Mesenchymal stem cell (in vitro differentiated cells and primary cell): ENCODE results near the gene ATG9A.

Experiments used
- DNase-seq: peaks from one replicate; pipeline ENCODE4 v3.0.0-alpha.2; 2013
- H2AFZ ChIP-seq: one replicate; pipeline ENCODE4 v1.6.1; 2013; ENCODE audit warnings: low read depth, mild to moderate bottlenecking, control low read depth, inconsistent platforms, low read length, moderate library complexity
- H2AK5ac ChIP-seq: 2 replicates; pipeline ENCODE4 v1.6.1; 2013; ENCODE audit warnings: low read length, moderate library complexity, mild to moderate bottlenecking, inconsistent platforms; ENCODE audit not compliant: severe bottlenecking
- H2BK120ac ChIP-seq: one replicate; pipeline ENCODE4 v1.6.1; 2013; ENCODE audit warnings: low read depth, mild to moderate bottlenecking, inconsistent platforms, low read length, moderate library complexity
- H2BK12ac ChIP-seq, 2 experiments: one replicate each; pipeline ENCODE4 v1.6.1; 2013; ENCODE audit warnings: inconsistent platforms in 2 of 2, low read length in 2 of 2, mild to moderate bottlenecking in 2 of 2, moderate library complexity in 2 of 2, control low read depth in 1 of 2
- H2BK15ac ChIP-seq: one replicate; pipeline ENCODE4 v1.6.1; 2013; ENCODE audit warnings: mild to moderate bottlenecking, low read depth, inconsistent platforms; ENCODE audit not compliant: poor library complexity, severe bottlenecking
- H2BK5ac ChIP-seq: 2 replicates; pipeline ENCODE4 v1.6.1; 2013; ENCODE audit warnings: low read depth, mild to moderate bottlenecking, low read length, control low read depth, inconsistent platforms; ENCODE audit not compliant: poor library complexity, severe bottlenecking
- H3K14ac ChIP-seq, 2 experiments: one replicate each; pipeline ENCODE4 v1.6.1; 2013; ENCODE audit warnings: inconsistent platforms in 2 of 2, low read length in 2 of 2, control low read depth in 1 of 2, mild to moderate bottlenecking in 1 of 2, moderate library complexity in 1 of 2
- H3K18ac ChIP-seq, 2 experiments: one replicate each; pipeline ENCODE4 v1.6.1; 2013; ENCODE audit warnings: inconsistent platforms in 2 of 2, low read length in 2 of 2, control low read depth in 1 of 2, low read depth in 1 of 2, mild to moderate bottlenecking in 1 of 2
- H3K23ac ChIP-seq, 2 experiments: one replicate each; pipeline ENCODE4 v1.6.1; 2013; ENCODE audit warnings: inconsistent platforms in 2 of 2, low read length in 2 of 2, mild to moderate bottlenecking in 2 of 2, moderate library complexity in 2 of 2, control low read depth in 1 of 2
- H3K27ac ChIP-seq: 2 replicates; pipeline ENCODE4 v1.5.1; 2013; ENCODE audit warnings: mild to moderate bottlenecking, moderate library complexity, low read length, control low read depth, inconsistent platforms; ENCODE audit not compliant: poor library complexity, severe bottlenecking
- H3K27me3 ChIP-seq, 2 experiments: 2 replicates each; pipeline versions ENCODE4 v1.6.1 to v1.7.0; 2013; ENCODE audit warnings: low read length in 2 of 2, mild to moderate bottlenecking in 2 of 2, moderate library complexity in 2 of 2, control low read depth in 1 of 2, inconsistent platforms in 1 of 2; ENCODE audit not compliant: control insufficient read depth in 1 of 2, insufficient read depth in 1 of 2
- H3K36me3 ChIP-seq, 2 experiments: 2 replicates each; pipeline versions ENCODE4 v1.6.1 to v1.7.0; 2013; ENCODE audit warnings: low read length in 2 of 2, control low read depth in 1 of 2, inconsistent platforms in 1 of 2, low read depth in 1 of 2, mild to moderate bottlenecking in 1 of 2; ENCODE audit not compliant: insufficient read depth in 2 of 2, control insufficient read depth in 1 of 2
- H3K4ac ChIP-seq, 2 experiments: one replicate each; pipeline ENCODE4 v1.6.1; 2013; ENCODE audit warnings: inconsistent platforms in 2 of 2, low read length in 2 of 2, mild to moderate bottlenecking in 2 of 2, moderate library complexity in 2 of 2, control low read depth in 1 of 2, low read depth in 1 of 2
- H3K4me1 ChIP-seq: 2 replicates; pipeline ENCODE4 v1.6.1; 2013; ENCODE audit warnings: low read depth, low read length, control low read depth; ENCODE audit not compliant: control insufficient read depth, insufficient read depth
- H3K4me2 ChIP-seq: 2 replicates; pipeline ENCODE4 v1.6.1; 2013; ENCODE audit warnings: low read length, mild to moderate bottlenecking, inconsistent platforms; ENCODE audit not compliant: poor library complexity, severe bottlenecking
- H3K4me3 ChIP-seq, 2 experiments: 2 replicates each; pipeline versions ENCODE4 v1.5.1 to v1.7.0; 2013; ENCODE audit warnings: low read length in 2 of 2, mild to moderate bottlenecking in 2 of 2, control low read depth in 1 of 2, low read depth in 1 of 2; ENCODE audit not compliant: insufficient read depth in 1 of 2
- H3K79me1 ChIP-seq: replicated peaks from 2 replicates; pipeline ENCODE4 v1.6.1; 2013; ENCODE audit warnings: mild to moderate bottlenecking, control low read depth, low read length, inconsistent platforms; ENCODE audit not compliant: poor library complexity, severe bottlenecking
- H3K9ac ChIP-seq: 2 replicates; pipeline ENCODE4 v1.7.0; 2013; ENCODE audit warnings: mild to moderate bottlenecking, low read length, moderate library complexity
- H3K9me3 ChIP-seq: 2 replicates; pipeline ENCODE4 v1.7.0; 2013; ENCODE audit warnings: mild to moderate bottlenecking, low read length; ENCODE audit not compliant: control insufficient read depth
- H4K8ac ChIP-seq: one replicate; pipeline ENCODE4 v1.6.1; 2013; ENCODE audit warnings: inconsistent platforms, mild to moderate bottlenecking, low read length, moderate library complexity
- H4K91ac ChIP-seq: one replicate; pipeline ENCODE4 v1.6.1; 2013; ENCODE audit warnings: mild to moderate bottlenecking, low read length, inconsistent platforms
- WGBS: methylation state at CpG from one replicate; pipeline ENCODE4 v1.1.7; 2013; ENCODE audit warnings: mixed read lengths; 5-methylcytosine and 5-hydroxymethylcytosine counted together

Gene ATG9A

DNA sequence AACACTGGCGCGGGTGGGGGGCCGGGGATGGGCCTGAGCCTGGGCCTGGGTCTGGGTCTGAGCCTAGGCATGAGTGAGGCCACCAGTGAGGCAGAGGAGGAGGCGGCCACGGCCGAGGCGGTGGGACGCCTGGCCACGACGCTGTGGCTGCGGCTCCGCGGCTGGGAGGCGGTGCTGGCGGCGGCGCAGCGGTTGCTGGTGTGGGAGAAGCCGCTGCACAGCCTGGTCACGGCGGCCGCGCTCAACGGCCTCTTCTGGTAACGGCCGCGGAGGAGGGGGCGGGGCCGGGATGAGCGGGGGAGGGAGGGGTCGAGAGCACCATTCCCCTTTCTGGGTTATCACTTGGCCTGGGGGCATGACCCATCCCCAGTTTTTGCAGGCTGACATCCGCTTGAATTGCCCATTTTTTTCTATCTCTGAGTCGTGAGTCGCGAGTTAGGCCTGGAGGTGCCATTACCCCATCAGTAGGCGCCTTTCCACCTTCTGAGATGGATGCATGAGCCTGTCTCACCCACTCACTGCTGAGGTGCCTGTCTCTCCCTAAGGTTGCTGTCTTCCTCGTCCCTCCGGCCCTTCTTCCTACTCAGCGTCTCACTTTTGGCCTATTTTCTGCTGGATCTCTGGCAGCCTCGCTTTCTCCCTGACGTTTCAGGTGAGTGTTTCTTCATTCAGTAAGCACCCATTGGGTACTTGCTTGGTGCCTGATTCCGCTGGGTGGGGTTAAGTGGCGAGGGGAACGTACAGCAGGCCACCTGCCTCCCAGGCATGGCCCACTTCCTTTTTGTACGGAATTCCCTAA is 50.9 kb downstream of the ATG9A start:
- Histone ChIP-seq H2BK5ac (no peak overlapping the region), H3K4me3 (peak overlapping the region; percentile 99), H3K9ac (peak overlapping the region; percentile 99), H2AK5ac (no peak overlapping the region), H3K4me1 (peaks cover 18% of the 10 kb centered on the region), H3K23ac (peak overlapping the region in 1 of 2 experiments; percentile 98), H3K9me3 (no peaks in the 10 kb centered on the region), H4K8ac (peak overlapping the region; percentile 93), H2BK15ac (peak overlapping the region; percentile 76), H3K18ac (peak overlapping the region; percentile 95 to 100), H2BK12ac (peak overlapping the region in 1 of 2 experiments; percentile 97), H3K27me3 (no peaks in the 10 kb centered on the region), H3K4ac (peak overlapping the region; percentile 91 to 94), H3K27ac (no peak overlapping the region), H3K36me3 (peaks cover 47 to 60% of the 10 kb centered on the region in 2 experiments), H3K79me1 (peaks cover 37% of the 10 kb centered on the region), H3K4me2 (peak overlapping the region; percentile 59), H2BK120ac (no peak overlapping the region), H4K91ac (no peak overlapping the region), H2AFZ (peak overlapping the region; percentile 80), H3K14ac (peak overlapping the region in 1 of 2 experiments; percentile 100)
- WGBS: 3% methylated on average over 16 of the region's 45 CpGs
- DNase-seq: peak; percentile 49

DNA sequence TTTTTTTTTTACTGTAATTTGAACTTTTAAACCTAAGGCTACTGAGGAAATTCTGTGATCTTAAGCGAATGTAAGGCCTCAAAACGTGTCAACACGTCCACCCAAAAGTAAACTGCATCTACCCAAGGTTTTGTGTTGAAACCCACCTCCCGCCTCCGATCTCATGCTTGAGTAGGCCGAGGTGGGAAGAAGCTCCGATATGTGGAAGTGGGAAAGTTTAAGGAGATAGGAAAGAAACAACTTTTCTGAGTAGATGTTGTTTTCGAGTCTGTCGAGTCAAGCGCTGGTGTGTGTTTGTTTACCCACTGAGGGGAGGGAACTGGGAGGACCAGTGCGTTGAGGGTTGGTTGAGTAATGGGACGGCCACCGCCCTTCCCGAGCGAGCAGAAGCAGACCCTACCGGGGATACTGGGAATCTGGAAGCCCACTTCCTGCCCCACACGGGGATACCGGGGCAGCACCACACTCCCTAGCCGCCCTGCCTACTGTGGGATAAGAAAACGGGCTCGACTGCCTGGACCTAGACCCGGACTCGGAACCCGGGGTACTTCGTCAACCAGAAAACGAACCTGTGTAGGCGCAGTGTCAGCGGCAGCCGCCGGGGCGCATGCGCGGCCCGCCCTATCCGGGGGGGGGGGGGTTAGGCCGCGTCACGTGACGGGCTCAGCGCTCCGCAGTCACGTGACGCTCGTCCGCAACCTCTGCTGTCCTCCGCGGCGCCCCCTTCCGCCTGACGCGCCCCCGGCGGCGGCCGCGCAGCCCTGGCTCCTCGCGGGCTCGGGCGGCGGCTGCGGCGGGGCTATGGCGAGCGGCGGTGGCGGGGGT is 51.7 kb downstream of the ATG9A start, which contains the start of gene RETREG2:
Gene RETREG2 (plus strand): TSS at position 724 of the 825 bp plus-strand sequence. CDS start 78 bp downstream, at position 802.
- Histone ChIP-seq H3K9ac (peak within 1 kb of the TSS; percentile 99), H3K27me3 (no peaks in the 10 kb centered on the region), H2AK5ac (no peak within 1 kb of the TSS), H3K4me3 (peak within 1 kb of the TSS; percentile 99), H3K14ac (peak within 1 kb of the TSS in 1 of 2 experiments; percentile 100), H3K79me1 (peaks cover 34% of the 10 kb centered on the region), H2AFZ (peak within 1 kb of the TSS; percentile 85), H3K27ac (peak within 1 kb of the TSS; percentile 98), H3K18ac (peak within 1 kb of the TSS; percentile 95 to 100), H2BK120ac (peak within 1 kb of the TSS; percentile 91), H4K91ac (peak within 1 kb of the TSS; percentile 96), H2BK15ac (peak within 1 kb of the TSS; percentile 76), H4K8ac (peak within 1 kb of the TSS; percentile 97), H3K4me1 (peaks cover 20% of the 10 kb centered on the region), H3K9me3 (no peaks in the 10 kb centered on the region), H3K4me2 (peak within 1 kb of the TSS; percentile 94), H2BK5ac (peak within 1 kb of the TSS; percentile 85), H3K23ac (peak within 1 kb of the TSS in 1 of 2 experiments; percentile 98), H2BK12ac (peak within 1 kb of the TSS in 1 of 2 experiments; percentile 97), H3K36me3 (peaks cover 46 to 60% of the 10 kb centered on the region in 2 experiments), H3K4ac (peak within 1 kb of the TSS; percentile 91 to 96)
- WGBS: under 1% methylated on average over 49 of the region's 67 CpGs
- DNase-seq: peak; percentile 96

DNA sequence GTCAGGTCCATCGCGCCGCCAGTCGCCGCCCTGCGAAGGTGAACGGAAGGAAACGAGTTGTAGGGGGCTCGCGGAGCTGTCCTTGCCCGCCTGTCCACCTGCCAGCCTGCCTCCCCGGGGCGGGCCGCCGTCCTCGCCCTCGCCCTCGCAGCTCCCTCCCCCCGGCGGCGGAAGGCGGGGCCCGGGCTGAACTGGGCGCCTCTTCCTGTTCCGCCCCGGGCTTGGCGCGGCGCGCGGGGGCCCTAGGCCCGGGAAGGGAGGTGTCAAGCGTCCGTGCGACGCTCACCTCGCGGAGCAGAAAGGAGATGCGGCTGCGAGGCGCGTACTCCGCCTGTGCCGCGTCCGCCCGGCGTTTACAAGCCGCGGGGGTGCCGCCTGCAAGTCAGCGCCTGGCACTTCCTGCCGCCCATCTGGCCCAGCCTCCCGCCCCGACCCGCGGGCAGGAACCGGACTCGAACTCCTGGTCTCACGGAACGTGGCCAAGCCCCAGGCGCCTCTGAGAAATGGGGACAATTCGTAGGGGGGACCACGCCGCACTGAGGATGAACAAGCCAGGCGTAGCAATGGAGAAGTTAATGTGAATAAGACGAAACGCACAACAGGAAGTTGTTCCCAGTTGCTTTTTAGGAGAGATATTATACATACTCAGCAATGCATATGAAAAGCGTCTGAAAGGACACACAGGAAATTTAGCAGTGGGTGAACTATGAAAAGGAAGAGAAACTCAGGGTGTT is 52.5 kb downstream of the ATG9A start, which contains the start of gene CNPPD1:
Gene CNPPD1 (minus strand): TSS at position 108 of the 734 bp plus-strand sequence. CDS start 97 bp downstream, at position 11.
- peak within 1 kb of the TSS in 1 of 2 experiments; percentile 86 for H3K23ac ChIP-seq
- peaks cover 18% of the 10 kb centered on the region for H3K4me1 ChIP-seq
- H2BK15ac ChIP-seq: peak within 1 kb of the TSS; percentile 76
- H3K27me3 ChIP-seq: no peaks in the 10 kb centered on the region
- peak within 1 kb of the TSS; percentile 85 for H2BK5ac ChIP-seq
- H3K9me3 ChIP-seq: no peaks in the 10 kb centered on the region
- H4K91ac ChIP-seq: peak within 1 kb of the TSS; percentile 96
- H3K4me3 ChIP-seq: peak within 1 kb of the TSS; percentile 66 to 92
- under 1% methylated on average over 61 of the region's 69 CpGs for WGBS
- H4K8ac ChIP-seq: peak within 1 kb of the TSS; percentile 97
- peak within 1 kb of the TSS; percentile 85 for H2AFZ ChIP-seq
- H2BK120ac ChIP-seq: peak within 1 kb of the TSS; percentile 91
- peak within 1 kb of the TSS in 1 of 2 experiments; percentile 99 for H3K14ac ChIP-seq
- H2BK12ac ChIP-seq: peak within 1 kb of the TSS in 1 of 2 experiments; percentile 73
- H3K4ac ChIP-seq: peak within 1 kb of the TSS; percentile 62 to 96
- peak within 1 kb of the TSS; percentile 98 for H3K27ac ChIP-seq
- H3K36me3 ChIP-seq: peaks cover 46 to 60% of the 10 kb centered on the region in 2 experiments
- H3K4me2 ChIP-seq: peak within 1 kb of the TSS; percentile 94
- DNase-seq: peak; percentile 84
- H2AK5ac ChIP-seq: no peak within 1 kb of the TSS
- peaks cover 29% of the 10 kb centered on the region for H3K79me1 ChIP-seq
- peak within 1 kb of the TSS; percentile 99 for H3K9ac ChIP-seq
- peak within 1 kb of the TSS; percentile 94 to 99 for H3K18ac ChIP-seq
